ENCODE results near the gene RIT2. TPM values are rescaled to one million over a fixed set of nuclear protein-coding genes. Genes with fewer than 3 reads are reported as not detected.
A peak's percentile ranks its signal among the peaks of the same experiment; 100 is the strongest.

RIT2 gene
- total RNA-seq, 1 experiment from 2014 or later: not detected

DNA sequence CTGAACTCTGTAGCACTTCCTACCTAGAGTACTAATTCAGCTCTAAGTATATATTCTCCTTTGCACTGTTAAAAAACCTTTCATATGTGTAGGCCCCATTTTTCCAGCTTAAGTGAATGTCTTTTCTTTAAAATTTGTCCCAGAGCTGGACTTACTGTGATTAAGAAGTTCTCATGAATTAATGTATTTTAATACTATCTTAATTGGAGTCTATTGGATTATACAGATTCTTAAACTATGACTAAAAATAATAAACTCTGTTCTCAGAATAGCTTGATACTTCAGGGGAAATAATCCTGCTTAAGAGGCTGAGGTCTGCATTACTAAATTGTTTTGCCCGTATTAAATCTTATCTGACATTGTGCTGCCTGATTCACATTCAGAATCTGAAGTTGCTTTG is 223.3 kb downstream of the RIT2 start:
- in situ Hi-C loops (cut with HindIII; ENCODE audit: low sequenced_read_pairs): no loop called here
- no peak for DNase-seq (ENCODE audit: low spot score)

DNA sequence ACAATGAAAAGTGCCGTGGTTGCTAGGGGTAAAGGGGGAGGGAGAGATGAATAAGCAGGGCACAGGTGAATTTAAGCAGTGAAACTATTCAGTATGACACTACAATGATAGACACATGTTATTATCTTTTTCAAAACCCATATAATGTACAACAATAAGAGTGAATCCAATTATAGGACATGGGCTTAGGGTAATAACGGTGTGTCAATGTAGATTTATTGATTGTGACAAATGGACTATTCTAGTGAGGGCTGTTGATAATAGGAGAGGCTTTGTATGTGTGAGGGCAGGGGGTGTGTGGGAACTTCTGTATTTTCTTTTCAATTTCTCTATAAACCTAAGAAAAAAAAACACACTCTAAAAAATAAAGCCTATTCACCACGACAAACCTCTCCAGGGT is 223.8 kb downstream of the RIT2 start:
- in situ Hi-C loops (cut with HindIII; ENCODE audit: low sequenced_read_pairs): no loop called here
- DNase-seq (ENCODE audit: low spot score): no peak

DNA sequence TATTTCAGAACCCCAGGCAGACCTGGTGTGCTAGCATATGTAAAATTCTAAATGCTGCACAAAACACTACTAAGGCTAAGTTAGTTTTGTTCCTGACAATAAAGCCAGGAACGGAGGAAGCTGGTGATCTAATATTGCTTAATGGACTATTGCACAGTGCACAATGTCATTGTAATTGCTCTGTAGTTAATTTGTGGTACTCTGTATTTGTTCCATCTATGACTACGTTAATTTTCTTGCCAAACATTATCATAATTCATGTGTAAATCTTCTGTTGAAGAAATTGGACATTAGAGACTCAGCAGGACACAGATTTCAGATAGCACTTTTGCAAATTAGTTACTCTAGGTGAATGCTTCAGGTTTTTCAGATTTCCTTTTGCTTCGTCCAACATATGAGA is 232.3 kb downstream of the RIT2 start:
- DNase-seq (ENCODE audit: low spot score): no peak
- in situ Hi-C loops (cut with HindIII; ENCODE audit: low sequenced_read_pairs): no loop called here

DNA sequence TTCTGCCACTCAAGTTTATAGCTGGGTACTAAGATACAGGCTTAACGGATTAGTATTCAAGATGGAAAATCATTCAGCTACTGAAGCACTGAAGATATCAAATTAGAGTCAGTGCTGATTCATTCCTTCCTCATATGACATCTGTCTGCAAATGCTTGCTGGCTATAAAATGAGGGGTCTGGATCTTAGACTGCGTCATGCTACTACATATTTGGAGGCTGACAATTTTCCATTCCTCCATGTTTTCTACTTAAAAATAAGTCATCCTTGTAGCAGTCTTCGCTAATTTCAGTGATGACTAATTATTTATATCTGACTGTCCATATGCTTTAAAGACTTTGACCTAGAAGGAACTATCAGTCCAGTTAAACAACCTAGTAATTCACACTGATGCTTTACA is 233.4 kb downstream of the RIT2 start:
- in situ Hi-C loops (cut with HindIII; ENCODE audit: low sequenced_read_pairs): no loop called here
- DNase-seq (ENCODE audit: low spot score): no peak

DNA sequence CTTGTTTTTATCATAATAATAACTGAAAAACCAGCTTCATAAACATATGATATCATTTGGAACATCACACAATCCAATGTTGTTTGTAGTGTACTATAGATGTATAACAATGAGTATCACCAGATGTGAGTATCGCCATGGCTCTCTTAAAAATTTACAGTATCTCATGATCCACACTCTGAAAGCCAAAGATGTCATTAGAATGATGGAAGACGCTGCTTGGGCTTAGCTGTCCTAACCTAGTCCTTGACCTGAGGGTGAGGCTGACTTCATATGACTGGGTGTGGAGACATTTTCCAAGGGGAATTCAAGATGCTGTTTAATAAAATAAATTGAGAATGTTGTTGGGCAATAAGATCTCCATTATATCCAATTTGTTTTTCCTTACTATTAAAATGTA is 242.6 kb downstream of the RIT2 start:
- no peak for DNase-seq (ENCODE audit: low spot score)
- in situ Hi-C loops (cut with HindIII; ENCODE audit: low sequenced_read_pairs): no loop called here

DNA sequence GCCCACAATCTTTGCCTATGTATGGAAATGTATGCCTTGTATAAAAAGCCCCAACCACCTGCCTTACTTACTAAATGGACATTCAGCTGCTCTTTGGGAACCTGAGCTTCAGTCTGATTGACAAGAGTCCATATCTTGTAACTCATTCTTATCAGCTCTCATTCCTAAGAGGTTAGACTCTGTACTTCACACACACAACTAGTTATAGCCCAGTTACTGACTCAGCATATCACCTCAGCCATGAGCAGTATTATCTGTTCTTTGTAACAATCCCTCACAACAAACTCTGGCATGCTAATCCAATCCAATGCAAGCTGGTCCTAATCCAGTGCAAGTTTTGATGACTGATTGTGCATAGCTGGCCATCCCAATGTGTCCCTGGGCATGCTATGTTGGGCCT is 250.6 kb downstream of the RIT2 start:
- in situ Hi-C loops (cut with HindIII; ENCODE audit: low sequenced_read_pairs): no loop called here
- no peak for DNase-seq (ENCODE audit: low spot score)

DNA sequence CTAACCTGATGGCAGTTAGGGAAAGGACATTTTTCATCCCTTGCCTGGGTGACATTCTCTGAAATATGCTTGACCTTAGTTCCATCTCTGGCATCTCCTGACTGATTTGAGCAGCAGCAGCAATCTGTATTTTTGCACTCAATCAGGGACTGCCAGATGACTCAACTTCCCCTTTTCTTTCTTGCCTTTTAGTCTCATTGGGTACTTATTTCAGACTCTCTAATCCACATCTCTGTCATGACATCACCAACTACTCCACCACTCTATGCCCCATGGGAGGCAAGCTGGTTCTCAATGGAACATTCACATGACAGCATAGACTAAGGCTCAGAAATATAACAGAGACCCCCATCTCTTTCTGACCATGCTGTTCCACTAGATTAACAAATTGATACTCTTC is 254.2 kb downstream of the RIT2 start:
- in situ Hi-C loops (cut with HindIII; ENCODE audit: low sequenced_read_pairs): no loop called here

DNA sequence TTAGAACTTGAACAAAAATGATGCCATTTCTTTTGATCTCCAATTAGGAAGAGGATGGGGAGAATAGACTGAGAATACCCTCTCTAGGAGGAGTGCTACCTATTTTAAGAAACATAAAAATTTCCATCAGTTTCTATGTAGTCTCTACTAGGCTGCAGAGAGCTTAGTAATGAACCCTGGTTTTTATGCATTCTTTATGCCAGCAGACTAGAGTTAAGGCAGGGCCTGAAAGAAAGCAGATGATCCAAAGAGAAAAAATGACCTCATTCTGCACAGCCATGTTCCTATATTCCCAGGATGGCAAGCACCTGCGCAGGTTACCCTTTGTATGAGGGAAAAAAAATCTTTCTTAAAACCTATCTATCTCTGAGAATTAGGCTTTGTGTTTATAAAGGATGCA is 254.9 kb downstream of the RIT2 start:
- in situ Hi-C loops (cut with HindIII; ENCODE audit: low sequenced_read_pairs): no loop called here
- no peak for DNase-seq (ENCODE audit: low spot score)

More for the DNA sequence above, 254.2 kb downstream of the RIT2 start:
- DNase-seq (ENCODE audit: low spot score): no peak

DNA sequence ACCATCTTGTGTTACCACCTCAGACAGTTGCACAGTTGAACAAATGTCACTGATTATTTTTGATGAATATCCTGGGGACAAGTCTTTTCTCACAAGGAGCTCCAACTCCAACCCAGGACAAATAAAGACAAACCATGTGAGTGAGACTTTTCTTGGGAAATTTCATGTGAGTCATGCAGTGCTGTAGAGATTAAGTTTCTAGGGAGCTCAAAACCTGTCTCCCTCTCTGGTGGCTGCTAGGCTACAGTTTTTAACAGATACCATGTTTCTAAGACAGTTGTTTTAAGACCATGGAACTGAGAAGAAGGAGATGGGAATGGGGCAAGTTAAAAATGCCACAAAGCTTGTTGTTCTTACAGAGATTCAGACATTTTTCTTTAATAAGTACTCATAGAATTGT is 255.5 kb downstream of the RIT2 start:
- in situ Hi-C loops (cut with HindIII; ENCODE audit: low sequenced_read_pairs): no loop called here
- no peak for DNase-seq (ENCODE audit: low spot score)

DNA sequence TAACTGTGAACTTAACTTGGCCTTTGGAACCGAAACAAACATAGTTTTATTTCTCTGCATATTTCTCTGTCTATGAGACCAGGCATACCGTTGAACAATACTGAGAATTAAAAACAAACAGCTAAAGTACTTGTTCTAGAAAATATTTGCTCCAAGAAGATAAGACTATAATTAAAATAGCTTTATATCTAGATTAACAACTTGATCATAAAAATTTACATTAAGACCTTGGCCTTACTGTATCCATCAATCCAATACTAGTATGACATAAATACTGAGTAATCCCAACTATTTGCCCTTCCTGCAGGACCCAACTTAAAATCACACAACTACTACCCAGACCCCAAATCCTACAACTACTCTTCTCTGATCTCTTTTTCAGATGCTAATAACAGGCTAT is 260.9 kb downstream of the RIT2 start:
- DNase-seq (ENCODE audit: low spot score): no peak
- in situ Hi-C loops (cut with HindIII; ENCODE audit: low sequenced_read_pairs): no loop called here

DNA sequence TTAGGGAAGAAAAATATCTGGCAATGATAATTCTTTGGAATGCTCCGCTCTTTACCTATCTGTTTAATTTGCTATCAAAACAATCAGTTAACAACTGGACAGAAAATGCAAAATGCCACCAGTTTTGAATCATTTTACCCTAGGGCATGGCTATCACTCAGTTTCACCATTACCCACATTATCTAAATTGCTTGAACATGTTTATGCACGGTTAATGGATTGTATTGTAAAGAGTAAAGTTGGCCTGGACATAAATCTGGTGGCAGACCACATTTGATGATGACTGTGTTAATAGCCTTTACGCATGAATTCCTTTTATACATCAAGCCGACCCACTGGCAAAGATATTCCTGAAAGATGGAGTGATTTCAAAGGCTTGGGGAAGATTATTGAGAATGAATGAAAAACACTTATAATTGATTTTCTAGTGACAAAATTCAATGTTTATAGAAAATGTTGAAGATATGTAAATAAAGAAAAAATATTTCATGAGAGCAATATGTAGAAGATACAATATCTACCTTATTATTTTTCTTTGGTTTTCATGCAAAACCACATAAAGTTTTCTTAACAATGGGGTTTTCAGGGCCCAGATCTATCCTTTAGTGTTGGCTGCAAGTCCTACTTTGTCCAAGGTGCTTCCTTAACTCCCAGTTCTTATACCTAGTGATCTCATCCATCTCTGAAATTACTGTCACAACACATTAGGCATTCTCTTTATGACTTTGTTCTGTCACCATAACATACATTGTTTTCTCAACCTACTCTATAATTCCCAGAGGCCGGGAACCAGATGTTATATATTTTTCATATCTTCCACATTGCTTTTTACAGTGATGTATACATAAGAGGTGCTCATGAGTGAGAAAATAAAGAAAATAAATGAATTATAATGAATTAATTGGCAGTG is 265.1 kb downstream of the RIT2 start:
- in situ Hi-C loops (cut with HindIII; ENCODE audit: low sequenced_read_pairs): no loop called here
- DNase-seq (ENCODE audit: low spot score): no peak

DNA sequence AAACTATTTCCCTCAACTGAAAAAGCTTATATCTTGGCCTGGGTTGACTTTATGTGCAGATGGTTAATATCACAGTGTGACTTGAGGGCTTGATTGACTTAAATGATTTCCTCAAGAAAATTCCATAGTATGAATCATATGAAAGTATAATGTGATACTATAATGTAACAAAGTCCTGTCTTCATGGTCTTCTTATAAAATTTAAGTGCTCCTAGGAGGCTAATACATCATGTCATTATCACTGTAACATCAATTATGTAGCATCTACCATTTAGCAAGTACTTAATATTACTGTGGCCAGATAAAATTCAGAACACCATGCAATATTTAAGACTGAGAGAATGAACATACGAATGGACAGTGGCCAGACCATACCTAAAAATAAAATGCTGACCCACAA is 276.1 kb downstream of the RIT2 start:
- in situ Hi-C loops (cut with HindIII; ENCODE audit: low sequenced_read_pairs): no loop called here
- DNase-seq (ENCODE audit: low spot score): no peak

DNA sequence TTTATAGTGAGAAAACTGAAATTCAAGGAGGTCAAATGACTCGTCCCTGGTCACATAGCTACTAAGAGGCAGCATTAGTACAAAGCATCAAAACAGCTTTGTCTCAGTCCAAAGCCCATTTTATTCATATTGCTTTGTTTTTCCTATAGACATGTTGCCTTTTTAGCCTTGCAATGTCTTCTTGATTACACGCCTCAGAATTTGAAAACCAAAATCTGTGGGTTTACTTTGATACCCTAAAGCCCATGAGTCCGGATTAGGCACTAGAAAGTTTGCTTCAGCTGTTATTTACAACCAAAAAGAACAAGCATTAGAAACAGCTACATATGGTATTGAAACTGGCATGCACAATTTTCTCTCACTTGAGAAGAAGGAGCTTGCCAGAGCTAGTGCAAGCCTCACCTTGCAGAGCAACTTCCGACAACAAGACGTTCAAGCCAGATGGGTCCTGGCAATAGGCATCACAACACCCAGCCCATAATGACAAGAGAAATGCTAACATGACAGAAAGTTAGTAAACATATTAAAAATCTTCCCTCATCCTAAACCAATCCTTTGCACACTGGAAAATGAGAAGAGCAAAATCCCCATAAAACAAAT is 276.8 kb downstream of the RIT2 start:
- peak; percentile 26 for DNase-seq (ENCODE audit: low spot score)
- in situ Hi-C loops (cut with HindIII; ENCODE audit: low sequenced_read_pairs): no loop called here

DNA sequence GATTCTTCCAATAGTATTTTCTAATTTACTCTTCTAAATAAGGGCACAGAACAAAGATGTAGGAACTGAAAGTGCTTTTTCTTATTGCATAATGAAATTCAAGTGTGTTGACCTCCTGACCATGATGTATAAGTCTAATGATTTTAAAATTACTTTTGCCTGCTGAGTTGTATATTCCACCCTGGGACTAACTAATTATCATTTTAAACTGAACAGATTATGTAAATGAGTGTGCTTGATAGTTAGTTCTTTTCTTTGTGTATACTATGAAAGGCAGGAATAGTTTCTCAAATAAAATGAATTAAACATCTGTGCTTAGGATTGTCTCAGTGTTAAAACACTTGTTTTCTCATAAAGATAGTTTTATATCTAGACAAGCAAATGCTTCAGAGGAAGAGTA is 284.5 kb downstream of the RIT2 start:
- in situ Hi-C loops (cut with HindIII; ENCODE audit: low sequenced_read_pairs): no loop called here
- DNase-seq (ENCODE audit: low spot score): no peak

DNA sequence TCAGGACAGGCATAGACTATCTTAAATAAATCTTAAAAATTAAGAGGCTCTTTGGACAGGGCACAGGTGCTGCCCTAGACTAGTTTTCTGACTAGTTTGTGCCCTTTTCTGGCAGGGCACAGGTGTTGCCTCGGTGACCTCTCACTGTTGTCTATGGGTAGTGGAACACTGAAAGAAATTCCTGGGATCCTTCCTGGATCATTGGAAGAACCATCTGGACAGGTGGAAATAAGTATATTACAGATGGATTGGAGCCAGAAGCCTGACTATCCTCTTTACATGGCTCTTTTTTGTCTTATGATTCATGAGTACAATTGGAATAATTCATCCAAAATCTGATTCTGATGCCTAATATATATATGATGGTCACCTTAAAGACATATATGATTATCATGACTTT is 286.6 kb downstream of the RIT2 start:
- in situ Hi-C loops (cut with HindIII; ENCODE audit: low sequenced_read_pairs): no loop called here
- peak; percentile 79 for DNase-seq (ENCODE audit: low spot score)

DNA sequence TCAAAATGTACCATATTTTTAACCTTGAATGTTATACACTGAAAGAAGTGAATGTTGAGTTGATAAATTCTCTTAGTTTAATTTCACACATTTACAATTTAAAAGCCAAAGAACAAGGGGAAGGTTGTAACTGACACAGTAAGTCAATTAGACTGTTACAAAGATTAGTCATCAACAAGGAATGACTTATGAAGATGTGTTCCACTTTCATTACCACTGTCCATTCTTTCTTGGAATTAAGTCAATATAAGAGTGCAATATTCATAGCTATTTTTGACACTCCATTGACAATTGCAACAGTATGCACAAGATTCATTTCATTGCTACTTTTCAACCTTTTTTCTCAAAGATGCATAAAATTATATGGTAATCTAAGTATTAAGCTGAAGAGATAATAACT is 291.3 kb downstream of the RIT2 start:
- DNase-seq (ENCODE audit: low spot score): no peak
- in situ Hi-C loops (cut with HindIII; ENCODE audit: low sequenced_read_pairs): no loop called here

DNA sequence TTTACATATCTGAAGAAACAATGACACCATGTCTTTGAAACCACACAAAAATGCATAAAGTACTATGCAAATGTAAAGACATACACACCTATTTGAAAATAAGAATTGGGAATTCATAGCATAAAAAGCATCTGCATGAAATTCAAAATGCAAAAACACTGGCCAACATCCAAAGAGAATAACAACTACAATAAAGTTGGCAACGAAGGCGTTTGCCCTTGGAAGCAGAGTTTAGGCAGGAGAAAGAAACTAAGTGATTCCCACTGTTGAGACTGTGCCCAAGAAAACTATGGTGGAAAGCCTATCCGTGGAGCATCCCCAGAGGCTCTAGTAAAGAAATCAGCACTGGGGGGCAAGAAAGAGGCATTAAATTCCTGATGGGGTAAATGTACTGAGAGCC is 292.8 kb downstream of the RIT2 start:
- in situ Hi-C loops (cut with HindIII; ENCODE audit: low sequenced_read_pairs): no loop called here
- DNase-seq (ENCODE audit: low spot score): no peak

DNA sequence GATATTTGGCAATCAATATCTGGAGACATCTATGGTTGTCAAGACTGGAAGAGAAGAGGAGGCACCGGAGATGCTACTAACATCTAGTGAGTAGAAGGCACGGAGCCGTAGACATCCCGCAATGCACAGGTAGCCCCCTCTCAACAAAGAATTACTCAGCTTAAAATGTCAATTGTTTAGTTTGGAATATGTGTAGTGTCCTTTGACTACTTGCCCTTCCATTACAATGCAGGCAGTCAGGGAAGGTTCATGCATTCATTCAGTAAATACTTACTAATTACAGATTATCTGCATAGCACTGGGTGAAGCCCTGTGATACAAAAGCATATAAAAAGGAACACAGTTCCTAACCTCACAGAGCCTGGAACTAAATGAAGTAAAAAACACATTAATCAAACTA is 294.0 kb downstream of the RIT2 start:
- in situ Hi-C loops (cut with HindIII; ENCODE audit: low sequenced_read_pairs): no loop called here

DNA sequence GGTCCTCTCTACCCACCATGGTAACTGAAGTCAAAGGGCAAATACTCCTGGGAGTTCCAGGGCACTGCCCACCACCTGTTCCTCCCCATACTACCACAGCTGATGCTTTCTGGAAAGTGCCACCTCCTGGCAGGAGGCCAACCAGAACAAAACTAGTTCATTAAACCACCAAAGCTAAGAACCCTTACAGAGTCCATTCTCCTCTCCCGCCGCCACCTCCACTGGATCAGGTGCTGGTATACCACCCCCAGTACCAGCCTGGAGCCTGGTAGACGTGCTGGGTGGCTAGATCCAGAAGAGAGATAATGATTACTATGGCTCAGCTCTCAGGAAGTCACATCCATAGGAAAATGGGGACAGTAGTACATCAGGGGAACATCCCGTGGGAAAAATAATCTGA is 300.9 kb downstream of the RIT2 start:
- DNase-seq (ENCODE audit: low spot score): no peak
- in situ Hi-C loops (cut with HindIII; ENCODE audit: low sequenced_read_pairs): no loop called here

More for the DNA sequence above, 294.0 kb downstream of the RIT2 start:
- DNase-seq (ENCODE audit: low spot score): no peak

DNA sequence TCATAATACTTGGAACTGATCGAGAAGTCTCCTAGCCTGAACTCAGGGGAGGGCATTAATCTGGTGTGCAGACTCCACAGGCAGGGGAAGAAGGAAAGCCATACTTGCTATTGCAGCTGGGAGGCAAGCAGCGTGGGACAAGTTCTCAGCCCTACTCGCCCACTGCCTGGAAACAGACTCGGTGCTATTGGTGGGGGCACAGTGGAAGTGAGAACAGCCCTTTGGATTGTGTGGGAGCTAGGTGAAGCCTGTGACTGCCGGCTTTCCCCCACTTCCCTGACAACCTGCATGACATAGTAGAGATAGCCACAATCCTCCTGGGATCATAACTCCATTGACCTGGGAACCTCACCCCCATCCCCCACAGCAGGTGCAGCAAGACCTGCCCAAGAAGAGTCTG is 301.3 kb downstream of the RIT2 start:
- DNase-seq (ENCODE audit: low spot score): no peak
- in situ Hi-C loops (cut with HindIII; ENCODE audit: low sequenced_read_pairs): no loop called here

DNA sequence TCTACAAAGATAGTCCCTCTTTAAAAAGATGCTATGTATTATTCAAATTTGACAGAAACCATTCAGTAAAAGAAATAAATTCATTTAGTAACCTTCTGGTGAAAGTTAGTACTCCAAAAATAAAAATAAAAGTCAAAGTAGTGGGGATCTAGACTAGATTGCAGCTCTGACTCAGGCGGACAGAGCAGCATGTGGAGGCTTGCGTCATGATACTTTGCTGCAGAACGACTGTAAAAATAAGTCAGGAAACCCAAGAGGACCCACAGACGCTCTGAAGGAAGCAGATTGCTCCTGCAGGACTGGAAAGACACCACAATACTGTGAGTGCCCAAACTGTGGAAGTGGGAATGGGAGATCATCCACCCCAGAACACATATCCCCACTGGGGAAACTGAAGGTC is 301.9 kb downstream of the RIT2 start:
- in situ Hi-C loops (cut with HindIII; ENCODE audit: low sequenced_read_pairs): no loop called here
- no peak for DNase-seq (ENCODE audit: low spot score)

Measured in G401 (cell line).